GM19455 (cell line): ENCODE data around the gene TFF2.

ENCODE experiments used
- ATAC-seq: cut with Tn5 transposase; IDR thresholded peaks from one replicate; pipeline ENCODE4 v1.9.1; 2021; ENCODE audit not compliant: unreplicated experiment

Gene TFF2

DNA sequence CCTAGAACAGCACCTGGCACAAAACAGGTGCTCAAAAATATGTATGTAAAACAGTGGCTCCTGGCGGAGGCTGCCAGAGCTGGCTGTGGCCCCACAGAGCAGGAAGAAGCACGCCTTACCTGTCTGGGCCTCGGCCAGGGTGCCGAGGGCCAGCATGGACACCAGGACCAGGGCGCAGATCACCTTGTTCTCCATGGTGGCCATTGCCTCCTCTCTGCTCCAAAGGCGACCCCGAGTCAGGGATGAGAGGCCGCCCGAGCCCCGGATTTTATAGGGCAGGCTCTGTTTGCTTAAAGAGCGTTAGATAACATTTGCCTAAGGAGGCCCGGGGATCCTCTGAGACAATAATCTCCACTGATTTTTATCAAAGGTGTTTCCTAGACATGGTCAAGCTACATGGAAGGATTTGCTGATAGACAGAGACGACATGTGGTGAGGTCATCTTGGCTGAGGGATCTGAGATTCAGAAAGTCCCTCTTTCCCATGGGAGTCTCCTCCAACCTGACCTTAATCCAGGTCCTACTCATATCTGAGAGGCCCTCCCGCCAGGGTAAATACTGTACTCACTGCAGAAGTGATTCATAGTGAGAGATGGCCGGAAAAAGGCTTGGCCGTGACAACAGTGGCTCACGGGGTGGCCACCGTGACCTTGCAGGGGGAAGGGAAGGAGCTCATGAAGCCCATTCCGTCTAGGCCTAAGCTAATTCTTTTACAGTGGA lies 15.7 kb upstream of the TFF2 start, which contains the start of gene TFF1:
TSS of gene TFF1 (minus strand) at position 244 of the 719 bp plus-strand sequence. CDS start at position 204, 40 bp downstream.
- no peak for ATAC-seq

GRCh38 chr21:42365770-42366169 lies 15.0 kb upstream of the TFF2 start:
- no peak for ATAC-seq

- ATAC-seq = no peak
These were observed 13.6 kb upstream of the TFF2 start for GRCh38 chr21:42364304-42364865.

GRCh38 chr21:42363312-42363711 lies 12.5 kb upstream of the TFF2 start:
- ATAC-seq = no peak

DNA sequence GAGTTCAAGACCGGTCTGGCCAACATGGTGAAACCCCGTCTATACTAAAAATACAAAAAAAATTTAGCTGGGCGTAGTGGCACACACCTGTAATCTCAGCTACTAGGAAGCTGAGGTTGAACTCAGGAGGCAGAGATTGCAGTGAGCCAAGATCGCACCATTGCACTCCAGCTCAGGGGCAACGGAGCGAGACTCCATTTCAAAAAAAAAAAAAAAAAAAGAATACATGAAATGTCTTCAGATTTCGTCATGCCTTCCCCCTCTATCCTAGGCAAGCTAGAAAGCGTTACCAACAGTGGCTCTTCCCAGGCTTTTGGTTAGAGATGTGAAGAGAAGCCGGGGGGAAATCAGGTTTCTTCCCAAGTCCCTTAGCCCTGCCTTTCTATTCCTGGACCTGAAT lies 11.9 kb upstream of the TFF2 start:
- no peak for ATAC-seq

DNA sequence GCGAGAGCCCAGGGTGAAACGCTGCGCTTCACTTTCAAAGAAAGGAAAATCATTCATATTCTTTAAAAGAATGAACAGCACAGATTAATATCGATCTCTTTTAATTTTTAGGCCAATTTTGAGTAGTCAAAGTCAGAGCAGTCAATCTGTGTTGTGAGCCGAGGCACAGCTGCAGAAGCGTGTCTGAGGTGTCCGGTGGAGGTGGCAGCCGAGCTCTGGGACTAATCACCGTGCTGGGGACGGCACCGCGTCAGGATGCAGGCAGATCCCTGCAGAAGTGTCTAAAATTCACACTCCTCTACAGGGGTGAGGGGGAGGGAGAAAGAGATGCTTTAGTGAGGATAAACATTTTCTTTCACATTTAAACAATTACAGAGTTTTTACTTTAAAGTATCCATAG lies 11.4 kb upstream of the TFF2 start:
- no peak for ATAC-seq

DNA sequence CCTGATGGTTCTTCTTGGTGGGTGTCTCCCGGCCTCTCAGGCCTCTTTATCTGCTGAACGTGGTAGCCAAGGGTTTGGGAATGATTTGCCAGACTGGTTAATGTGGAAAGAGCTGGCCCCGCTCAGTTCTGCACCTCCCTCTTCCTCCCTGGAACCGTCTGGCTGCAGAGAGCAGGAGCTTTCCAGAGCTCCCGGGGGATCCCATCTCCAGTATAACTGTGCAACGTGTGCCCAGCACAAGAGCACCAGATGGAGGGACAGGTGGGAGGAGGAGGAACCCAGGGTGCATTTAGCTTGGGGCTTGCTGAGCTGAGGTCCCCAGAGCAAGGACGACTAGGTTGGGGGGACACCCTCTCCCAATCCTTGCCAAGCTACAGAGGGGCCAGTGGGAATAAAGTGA lies 10.5 kb upstream of the TFF2 start:
- ATAC-seq = no peak

GRCh38 chr21:42360317-42360716 lies 9.5 kb upstream of the TFF2 start:
- ATAC-seq = no peak

DNA sequence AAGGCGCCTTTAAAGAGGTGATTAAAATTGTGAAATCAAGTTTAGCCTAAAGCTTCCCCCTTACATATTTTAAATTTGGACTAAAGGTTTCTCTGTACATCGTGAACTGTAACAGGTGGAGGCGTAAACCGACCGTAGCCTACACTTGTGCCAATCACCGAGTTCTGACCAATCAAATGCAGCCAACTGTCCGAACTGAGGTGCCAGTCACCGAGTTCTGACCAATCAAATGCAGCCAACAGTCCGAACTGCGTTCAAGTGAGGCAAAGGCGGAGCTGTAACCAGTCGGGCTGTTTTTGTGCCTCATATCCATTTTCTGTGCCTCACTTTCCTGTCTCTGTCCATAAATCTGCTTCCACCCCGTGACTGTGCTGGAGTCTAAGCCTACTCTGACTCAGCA lies 8.1 kb upstream of the TFF2 start:
- ATAC-seq = no peak

- ATAC-seq = no peak
These were observed 7.5 kb upstream of the TFF2 start for GRCh38 chr21:42358261-42358660.

GRCh38 chr21:42357307-42357706 lies 6.5 kb upstream of the TFF2 start:
- no peak for ATAC-seq

DNA sequence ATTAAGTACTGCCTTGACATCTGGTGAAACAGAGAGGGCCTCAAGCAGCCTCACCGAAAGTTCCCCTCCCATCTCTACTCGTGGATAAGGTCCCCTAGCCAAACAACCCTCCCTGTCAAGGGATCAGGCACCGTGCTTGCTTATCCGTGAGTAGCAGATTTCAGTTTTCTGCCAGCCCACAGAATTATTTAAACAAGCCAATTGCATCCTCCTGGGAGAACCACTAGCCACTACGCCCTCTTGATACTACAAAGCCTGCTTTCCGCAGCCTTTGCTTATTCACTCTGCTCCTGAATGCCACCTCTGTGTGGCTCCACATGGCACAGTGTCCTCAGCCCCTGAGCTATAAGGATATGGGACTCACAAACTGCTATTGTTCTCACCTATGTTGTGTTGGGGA lies 5.9 kb upstream of the TFF2 start:
- no peak for ATAC-seq

DNA sequence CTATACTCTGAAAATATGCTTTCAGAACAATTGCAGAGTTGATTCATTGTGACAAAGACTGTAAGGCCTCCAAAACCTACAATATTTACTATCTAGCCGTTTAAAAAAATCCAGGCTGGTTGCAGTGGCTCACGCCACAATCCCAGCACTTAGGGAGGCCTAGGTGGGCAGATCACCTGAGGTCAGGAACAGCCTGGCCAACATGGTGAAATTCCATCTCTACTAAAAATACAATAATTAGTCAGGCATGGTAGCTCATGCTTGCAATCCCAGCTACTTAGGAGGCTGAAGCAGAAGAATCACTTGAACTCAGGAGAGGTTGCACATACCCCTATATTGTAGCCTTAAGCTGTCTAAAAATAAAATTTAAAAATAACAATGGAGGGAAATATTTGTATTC lies 5.3 kb upstream of the TFF2 start:
- ATAC-seq = no peak

DNA sequence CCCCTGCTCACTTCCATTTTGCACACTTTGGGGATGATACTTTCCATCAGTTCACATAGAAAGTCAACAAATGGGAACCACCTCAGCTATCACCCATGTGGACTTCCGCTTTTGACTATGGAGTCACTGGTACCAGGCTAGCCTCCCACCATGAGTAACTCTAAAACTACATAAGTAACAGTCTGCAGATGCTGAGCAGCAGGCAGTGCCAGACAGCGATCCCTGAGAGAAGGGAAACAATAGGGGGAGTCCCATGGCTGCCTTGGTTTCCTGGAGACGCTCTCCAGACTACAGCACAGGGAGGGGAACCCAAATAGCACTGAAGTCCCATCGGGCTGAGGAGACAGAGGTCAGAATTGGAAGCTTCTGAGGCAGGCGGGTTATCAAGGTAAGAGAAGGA lies 2.8 kb upstream of the TFF2 start:
- no peak for ATAC-seq

DNA sequence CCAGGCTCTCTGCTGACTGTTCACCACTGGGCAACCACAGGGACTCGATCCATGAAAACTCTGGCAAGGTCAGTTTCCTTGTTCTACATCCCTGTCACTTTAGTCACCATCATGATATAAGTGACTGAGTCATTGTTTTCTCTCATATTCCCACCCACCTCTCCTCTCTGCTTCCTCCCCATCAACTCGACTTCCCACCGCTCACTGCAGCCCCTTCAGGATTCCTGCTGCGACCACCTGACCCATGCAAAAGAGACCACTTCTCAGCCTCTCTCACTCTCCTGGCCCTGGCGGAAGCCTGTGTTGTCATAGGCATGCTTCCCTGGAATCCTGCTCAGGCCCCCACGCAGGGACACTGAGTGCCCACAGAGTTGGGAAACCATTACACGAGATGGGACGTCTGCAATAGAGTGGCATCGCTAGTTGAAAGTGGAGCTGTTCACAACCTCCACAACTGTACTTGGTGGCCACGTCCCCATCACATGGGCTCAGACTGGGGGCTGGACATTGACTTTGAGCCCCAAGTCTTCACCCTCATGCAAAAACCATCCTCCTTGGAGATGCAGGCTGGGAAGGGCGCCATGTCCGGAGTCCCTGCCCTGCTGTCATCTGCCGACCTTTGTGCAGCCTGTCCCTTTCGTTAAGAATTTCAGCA lies 1.8 kb upstream of the TFF2 start:
- no peak for ATAC-seq

DNA sequence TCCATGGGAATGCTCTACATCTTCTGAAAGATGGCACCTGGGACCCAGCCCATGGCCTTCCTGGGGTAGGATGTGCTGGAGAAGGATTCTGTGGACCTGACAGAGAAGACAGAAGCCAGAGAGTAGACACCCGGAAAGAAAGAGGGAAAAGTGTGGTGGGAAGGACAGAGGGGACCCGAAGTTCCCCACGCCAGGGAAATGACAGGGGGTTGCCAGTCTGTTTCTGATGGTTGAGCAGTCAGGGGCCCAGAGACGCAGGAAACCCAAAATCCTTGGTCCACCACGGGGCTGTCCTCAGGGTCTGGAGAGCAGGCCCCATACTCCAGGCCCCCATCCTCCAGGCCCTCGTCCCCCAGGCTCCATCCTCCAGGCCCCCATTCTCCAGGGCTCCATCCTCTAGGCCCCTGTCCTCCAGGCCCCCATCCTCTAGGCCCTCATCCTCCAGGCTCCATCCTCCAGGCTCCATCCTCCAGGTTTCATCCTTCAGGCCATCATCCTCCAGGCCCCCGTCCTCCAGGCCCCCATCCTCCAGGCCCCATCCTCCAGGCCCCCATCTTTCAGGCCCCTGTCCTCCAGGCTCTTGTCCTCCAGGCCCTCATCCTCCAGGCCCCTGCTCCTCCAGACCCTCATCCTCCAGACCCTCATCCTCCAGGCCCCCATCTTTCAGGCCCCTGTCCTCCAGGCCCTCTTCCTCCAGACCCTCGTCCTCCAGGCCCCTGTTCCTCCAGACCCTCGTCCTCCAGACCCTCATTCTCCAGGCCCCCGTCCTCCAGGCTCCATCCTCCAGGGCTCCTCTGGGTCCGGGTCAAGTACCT lies 1.0 kb upstream of the TFF2 start:
- ATAC-seq = no peak

DNA sequence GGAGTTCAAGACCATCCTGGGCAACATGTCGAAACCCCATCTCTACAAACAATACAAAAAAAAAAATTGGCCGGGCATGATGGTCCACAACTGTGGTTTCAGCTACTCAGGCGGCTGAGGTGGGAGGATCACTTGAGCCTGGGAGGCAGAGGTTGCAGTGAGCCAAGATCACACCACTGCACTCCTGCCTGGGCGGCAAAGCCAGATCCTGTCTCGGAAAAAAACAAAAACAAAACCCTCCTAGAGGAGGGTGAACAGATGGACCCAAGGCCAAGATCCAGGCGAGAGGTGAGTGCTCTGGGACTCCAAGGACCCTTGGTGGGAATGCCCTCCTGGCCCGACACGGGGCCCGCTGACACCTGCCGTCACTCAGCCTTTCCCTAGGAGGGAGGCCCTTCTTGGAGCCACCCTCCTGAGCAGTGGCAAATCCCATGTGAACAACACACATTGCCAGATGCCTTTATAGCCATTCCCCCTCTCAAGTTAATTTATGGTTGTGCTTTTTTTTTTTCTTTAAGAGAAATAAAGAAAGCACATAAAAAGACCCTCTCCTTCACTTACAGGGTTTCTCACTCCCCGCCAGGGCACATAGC lies 380 bp downstream of the TFF2 start:
- no peak for ATAC-seq

GRCh38 chr21:42349420-42350317 lies 1.1 kb downstream of the TFF2 start:
- ATAC-seq = no peak

DNA sequence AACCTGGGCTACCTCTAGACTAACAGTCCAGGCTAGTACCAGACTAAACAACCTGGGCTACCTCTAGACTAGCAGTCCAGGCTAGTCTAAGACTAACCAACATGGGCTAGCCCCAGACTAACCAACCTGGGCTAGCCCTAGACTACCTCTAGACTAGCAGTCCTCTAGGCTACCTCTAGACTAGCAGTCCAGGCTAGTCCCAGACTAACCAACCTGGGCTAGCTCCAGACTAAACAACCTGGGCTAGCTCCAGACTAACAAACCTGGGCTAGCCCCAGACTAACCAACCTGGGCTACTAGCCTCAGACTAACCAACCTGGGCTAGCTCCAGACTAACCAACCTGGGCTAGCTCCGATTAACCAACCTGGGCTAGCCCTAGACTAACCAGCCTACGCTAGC lies 2.0 kb downstream of the TFF2 start:
- ATAC-seq = no peak

- no peak for ATAC-seq
These were observed 3.0 kb downstream of the TFF2 start for GRCh38 chr21:42347601-42348327.
